IPS-15b (cell line): Measurements from ENCODE around the gene ESF1.
A peak's percentile ranks its signal among the peaks of the same experiment; 100 is the strongest.

Experiments used
- H3K27me3 ChIP-seq: one replicate; pipeline ENCODE4 v1.6.1; 2013; ENCODE audit warnings: low read length; ENCODE audit not compliant: control insufficient read depth, insufficient read depth
- H3K36me3 ChIP-seq: one replicate; pipeline ENCODE4 v1.6.1; 2013; ENCODE audit warnings: low read length; ENCODE audit not compliant: control insufficient read depth, insufficient read depth
- H3K4me1 ChIP-seq: one replicate; pipeline ENCODE4 v1.6.1; 2013; ENCODE audit warnings: mild to moderate bottlenecking, low read length; ENCODE audit not compliant: control insufficient read depth, insufficient read depth
- H3K4me3 ChIP-seq: one replicate; pipeline ENCODE4 v1.5.1; 2013; ENCODE audit warnings: low read depth, low read length
- H3K9ac ChIP-seq: one replicate; pipeline ENCODE4 v1.6.1; 2013; ENCODE audit warnings: low read depth, mild to moderate bottlenecking, low read length
- H3K9me3 ChIP-seq: one replicate; pipeline ENCODE4 v1.6.1; 2013; ENCODE audit warnings: mild to moderate bottlenecking, low read length; ENCODE audit not compliant: control insufficient read depth, insufficient read depth

Gene ESF1

DNA sequence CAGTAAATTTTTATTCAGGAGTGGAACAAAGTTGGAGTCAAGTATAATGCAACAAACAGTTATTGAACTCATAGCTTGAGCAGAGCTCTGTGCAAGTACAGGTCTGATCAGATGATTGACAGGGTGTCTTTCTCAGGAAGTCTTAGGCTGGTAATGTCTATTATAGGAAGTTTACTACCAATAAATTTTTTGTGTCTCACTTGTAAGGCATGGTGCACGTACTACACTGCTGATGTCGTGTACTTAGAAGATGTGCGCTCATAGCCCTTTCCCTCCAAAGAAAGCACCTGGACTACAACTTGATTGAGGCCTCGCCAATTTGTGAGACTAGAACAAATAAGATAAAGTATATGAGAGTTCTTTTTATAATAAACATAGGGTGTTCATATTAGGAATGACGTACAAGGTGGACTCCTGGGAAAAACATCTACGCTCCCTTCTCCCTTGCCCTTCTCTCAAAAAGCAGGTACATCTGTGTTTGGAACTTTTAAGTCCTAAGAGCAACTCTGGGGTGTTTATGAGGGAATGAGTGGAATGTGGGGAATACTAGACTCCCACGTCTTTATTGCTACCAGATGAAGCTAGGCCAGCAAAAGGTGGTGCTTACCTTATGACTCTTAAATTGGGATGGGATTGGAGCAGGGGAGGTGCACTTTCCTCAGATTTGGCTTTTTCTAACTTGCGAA is 1.6 kb upstream of the ESF1 start:
- peaks cover under 1% of the 10 kb centered on the region for H3K36me3 ChIP-seq
- peaks cover 6% of the 10 kb centered on the region for H3K4me1 ChIP-seq
- no peaks in the 10 kb centered on the region for H3K9me3 ChIP-seq
- no peaks in the 10 kb centered on the region for H3K27me3 ChIP-seq
- peak overlapping the region; percentile 96 for H3K9ac ChIP-seq
- H3K4me3 ChIP-seq, result peak overlapping the region; percentile 98

DNA sequence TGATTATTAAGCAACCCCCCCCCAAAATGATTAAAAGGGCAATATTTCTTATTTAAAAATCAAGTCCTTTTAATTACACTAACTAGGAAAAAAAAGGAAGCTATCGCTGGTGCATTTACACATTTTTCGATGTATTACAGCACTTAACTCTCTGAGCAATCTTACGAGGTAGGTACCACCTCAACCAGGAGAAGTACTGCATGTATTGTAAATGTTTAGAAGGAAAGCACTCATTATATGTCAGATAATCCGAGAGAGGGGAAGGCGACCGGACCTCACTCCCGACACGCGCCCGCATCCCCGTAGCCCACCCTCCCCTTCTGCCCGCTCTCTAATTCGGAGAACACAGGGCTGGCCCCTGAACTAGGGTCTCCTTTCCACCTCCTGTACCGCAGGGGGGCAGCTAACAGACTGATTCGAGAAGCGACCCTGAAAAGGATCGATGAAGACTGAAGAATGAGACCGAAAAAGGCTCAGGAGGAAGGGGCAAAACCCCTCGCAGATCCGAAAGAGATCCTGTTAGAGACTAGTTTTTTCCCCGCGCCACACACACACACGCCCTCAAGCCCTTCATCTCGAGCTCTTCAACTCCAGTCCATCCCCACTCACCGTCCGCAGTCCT is 337 bp downstream of the ESF1 start:
- Histone ChIP-seq H3K9me3 (no peaks in the 10 kb centered on the region), H3K36me3 (no peaks in the 10 kb centered on the region), H3K4me3 (peak overlapping the region; percentile 98), H3K4me1 (peaks cover 6% of the 10 kb centered on the region), H3K27me3 (no peaks in the 10 kb centered on the region), H3K9ac (peak overlapping the region; percentile 96)

DNA sequence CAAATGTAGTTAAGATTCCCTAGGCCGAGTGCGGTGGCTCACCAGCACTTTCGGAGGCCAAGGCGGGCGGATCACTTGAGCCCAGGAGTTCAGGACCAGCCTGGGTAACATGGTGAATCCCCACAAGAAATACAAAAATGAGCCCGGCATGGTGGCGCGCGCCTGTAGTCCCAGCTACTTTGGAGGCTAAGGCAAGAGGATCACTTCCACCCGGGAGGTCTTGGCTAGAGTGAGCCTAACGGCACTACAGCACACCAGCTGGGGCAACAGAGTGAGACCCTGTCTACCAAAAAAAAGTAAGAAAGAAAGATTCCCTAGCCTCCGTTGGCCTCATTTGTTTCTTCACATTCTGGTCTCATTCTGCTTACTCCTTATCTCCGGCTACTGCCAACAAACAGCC is 1.2 kb downstream of the ESF1 start:
- Histone ChIP-seq H3K4me1 (peaks cover 6% of the 10 kb centered on the region), H3K4me3 (peak overlapping the region; percentile 98), H3K9ac (no peak overlapping the region), H3K36me3 (no peaks in the 10 kb centered on the region), H3K27me3 (no peaks in the 10 kb centered on the region), H3K9me3 (no peaks in the 10 kb centered on the region)

DNA sequence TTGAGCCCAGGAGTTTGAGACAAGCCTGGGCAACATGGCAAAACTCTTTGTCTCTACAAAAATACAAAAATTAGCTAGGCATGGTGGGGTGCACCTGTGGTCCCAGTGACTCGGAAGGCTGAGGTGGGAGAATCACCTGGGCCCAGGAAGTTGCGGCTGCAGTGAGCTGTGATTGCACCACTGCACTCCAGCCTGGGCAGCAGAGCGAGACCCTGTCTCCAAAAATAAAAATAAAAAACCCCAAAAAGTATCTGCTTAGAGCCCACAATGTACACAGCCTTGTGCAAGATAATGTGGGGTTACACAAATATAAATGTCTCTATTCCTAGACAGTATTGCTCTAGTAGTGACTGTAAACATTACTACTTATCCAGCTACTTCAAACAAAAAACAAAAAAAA is 5.9 kb downstream of the ESF1 start:
- Histone ChIP-seq H3K9me3 (no peaks in the 10 kb centered on the region), H3K4me3 (no peak overlapping the region), H3K27me3 (no peaks in the 10 kb centered on the region), H3K9ac (no peak overlapping the region), H3K36me3 (peaks cover 13% of the 10 kb centered on the region), H3K4me1 (no peaks in the 10 kb centered on the region)

DNA sequence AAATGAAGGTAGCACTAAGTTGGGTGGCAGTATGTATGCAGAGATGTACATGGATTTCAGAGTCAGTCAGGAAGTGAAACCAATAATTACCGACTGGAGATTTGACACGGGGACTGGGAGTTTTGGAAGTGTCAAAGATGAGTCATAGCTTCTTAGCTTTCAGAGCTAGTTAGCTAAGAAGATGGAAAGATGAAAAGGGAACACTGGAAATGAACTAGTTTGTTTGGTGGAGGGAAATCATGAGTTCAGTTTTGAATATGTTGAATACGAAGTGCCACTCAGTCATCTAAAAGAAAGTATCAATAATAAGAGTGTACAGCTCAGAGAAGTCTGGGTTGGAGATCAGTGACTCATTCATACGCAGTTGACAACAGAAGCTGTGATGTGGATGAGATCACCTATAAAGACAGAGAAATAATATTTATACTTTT is 7.5 kb downstream of the ESF1 start:
- H3K9me3 ChIP-seq, result no peaks in the 10 kb centered on the region

DNA sequence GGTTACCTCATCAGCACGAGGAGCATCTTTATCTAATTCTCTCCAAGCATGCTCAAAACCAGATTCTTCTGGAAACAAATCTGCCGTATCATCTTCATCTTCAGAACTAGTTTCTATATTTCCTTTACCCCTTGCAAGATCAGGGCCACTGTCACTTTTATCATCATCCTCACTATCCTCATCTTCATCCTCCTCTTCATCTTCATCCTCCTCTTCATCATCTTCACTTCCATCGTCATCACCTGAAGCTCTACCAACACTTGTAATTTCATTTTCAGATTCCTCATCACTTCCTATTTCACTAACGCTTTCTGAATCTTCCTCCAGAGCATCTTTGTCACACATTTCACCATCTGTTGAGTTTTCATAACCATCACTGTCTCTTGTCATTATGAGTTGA is 8.9 kb downstream of the ESF1 start:
- Histone ChIP-seq H3K9ac (no peak overlapping the region), H3K4me1 (no peaks in the 10 kb centered on the region), H3K36me3 (peaks cover 13% of the 10 kb centered on the region), H3K4me3 (no peak overlapping the region), H3K9me3 (no peaks in the 10 kb centered on the region), H3K27me3 (no peaks in the 10 kb centered on the region)

More for the DNA sequence above, 7.5 kb downstream of the ESF1 start:
- Histone ChIP-seq H3K4me1 (no peaks in the 10 kb centered on the region), H3K27me3 (no peaks in the 10 kb centered on the region), H3K9ac (no peak overlapping the region), H3K36me3 (peaks cover 13% of the 10 kb centered on the region), H3K4me3 (no peak overlapping the region)

DNA sequence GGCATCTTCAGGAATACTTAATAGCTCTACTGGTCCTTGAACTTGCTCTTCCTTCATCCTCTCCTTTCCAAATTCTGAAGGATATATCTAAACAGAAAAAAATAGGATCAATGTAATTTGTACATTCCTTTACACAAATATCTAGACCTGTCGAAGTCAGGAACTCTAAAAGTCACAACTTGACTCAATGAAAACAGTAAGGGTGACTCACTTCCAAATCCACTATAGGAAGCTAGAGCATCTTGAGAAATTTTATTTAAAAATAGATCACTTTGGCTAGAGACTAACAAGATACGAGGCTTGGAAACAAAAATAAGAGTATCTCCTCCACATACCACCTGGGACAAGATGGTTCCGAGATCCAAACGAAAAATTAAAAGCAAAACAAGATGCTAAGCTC is 12.2 kb downstream of the ESF1 start:
- Histone ChIP-seq H3K9ac (no peak overlapping the region), H3K4me1 (no peaks in the 10 kb centered on the region), H3K27me3 (no peaks in the 10 kb centered on the region)

DNA sequence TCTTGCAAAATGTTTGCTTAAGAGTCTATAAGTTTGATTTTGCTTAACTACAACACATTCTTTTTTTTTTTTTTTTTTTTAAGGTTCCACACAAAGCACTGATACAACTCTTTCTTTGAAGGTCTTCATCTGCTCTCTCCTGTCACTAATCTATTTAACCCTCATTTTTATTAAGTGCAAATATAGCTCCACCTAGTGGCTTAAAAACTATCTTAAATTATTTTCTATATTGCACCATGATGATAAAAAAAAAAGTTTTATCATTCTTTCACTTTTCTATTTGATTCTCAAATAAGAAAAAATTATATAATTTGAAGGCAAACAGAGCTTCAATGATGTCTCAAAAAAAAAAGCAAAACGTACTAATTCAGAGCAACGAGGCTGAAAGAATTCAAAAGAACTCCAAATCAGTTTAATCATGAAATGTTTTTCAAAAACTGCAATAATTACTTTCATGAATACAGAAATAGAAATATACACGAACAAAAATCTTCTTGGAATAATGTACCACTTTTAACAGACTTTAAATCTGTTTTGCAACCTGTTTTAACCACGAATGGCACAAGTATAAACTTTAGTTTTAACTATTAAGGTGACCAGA is 12.8 kb downstream of the ESF1 start:
- H3K36me3 ChIP-seq, result peaks cover 17% of the 10 kb centered on the region

More for the DNA sequence above, 12.2 kb downstream of the ESF1 start:
- Histone ChIP-seq H3K36me3 (peaks cover 21% of the 10 kb centered on the region), H3K4me3 (no peak overlapping the region), H3K9me3 (no peaks in the 10 kb centered on the region)

DNA sequence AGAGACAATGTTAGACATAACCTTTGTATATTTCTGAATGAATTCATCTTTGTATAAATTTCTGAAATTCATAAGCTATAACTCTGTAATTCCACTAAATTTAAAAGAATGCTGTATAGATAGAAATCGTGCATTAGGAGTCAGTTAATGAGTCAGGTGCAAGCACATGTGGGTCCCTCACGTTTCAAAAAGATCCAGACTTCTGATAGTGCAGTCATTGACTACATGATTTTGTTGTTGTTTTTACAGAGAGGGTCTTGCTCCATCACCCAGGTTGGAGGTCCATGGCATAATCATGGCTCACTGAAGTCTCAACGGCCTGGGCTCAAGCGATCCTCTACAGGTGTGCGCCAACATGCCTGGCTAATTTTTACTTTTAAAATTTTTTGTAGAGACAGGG is 14.6 kb downstream of the ESF1 start:
- H3K4me1 ChIP-seq, result no peaks in the 10 kb centered on the region
- H3K27me3 ChIP-seq, result no peaks in the 10 kb centered on the region
- H3K4me3 ChIP-seq, result no peak overlapping the region
- H3K9me3 ChIP-seq, result no peaks in the 10 kb centered on the region
- H3K9ac ChIP-seq, result no peak overlapping the region
- H3K36me3 ChIP-seq, result peaks cover 16% of the 10 kb centered on the region

More for the DNA sequence above, 12.8 kb downstream of the ESF1 start:
- H3K4me3 ChIP-seq, result no peak overlapping the region
- no peaks in the 10 kb centered on the region for H3K9me3 ChIP-seq
- no peak overlapping the region for H3K9ac ChIP-seq
- H3K4me1 ChIP-seq, result no peaks in the 10 kb centered on the region
- H3K27me3 ChIP-seq, result no peaks in the 10 kb centered on the region

DNA sequence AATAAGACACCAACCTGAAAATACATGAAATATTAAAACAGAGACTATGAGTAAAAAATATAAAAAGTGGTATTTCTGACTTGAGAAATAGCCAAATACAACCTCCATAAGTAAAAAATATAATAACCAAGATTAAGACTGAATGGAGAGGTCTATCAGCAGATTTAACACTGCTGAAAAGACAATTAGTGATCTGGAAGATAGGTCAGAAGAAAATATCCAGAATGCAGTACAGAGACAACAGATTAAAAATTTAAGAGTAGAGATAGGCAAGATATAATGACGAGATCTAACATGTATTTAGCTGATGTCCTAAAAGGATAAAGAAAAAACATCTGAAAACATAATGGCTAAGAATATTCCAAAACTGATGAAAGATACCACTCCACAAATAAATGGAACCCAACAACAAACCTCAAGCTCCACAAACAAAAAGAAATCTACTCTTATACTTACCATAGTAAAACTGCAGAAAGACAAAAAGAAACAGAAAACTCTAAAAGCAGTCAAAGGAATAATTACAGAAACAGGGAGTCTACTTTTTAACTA is 18.8 kb downstream of the ESF1 start:
- Histone ChIP-seq H3K36me3 (peaks cover 24% of the 10 kb centered on the region), H3K4me3 (no peak overlapping the region), H3K27me3 (no peaks in the 10 kb centered on the region), H3K4me1 (no peaks in the 10 kb centered on the region), H3K9ac (no peak overlapping the region), H3K9me3 (no peaks in the 10 kb centered on the region)

DNA sequence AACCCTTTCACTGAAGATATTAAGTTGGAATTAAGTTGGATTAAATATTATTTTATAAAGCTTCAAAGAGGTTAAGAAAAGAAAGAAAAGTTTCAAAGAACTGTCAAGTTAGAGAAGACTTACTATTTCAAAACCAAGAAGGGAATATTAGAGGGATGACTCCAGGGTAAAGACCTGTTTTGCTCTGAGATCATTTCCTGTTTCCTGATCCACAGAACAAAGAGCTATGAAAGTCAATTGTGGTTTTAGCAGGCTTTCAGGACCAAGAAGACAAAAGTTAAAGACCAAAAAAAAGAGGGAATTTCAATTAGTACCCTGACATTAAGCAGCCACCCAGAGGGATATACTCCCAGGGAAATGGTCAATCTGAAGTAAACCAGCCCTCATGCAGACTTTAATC is 19.4 kb downstream of the ESF1 start:
- H3K4me1 ChIP-seq, result no peaks in the 10 kb centered on the region
- peaks cover 24% of the 10 kb centered on the region for H3K36me3 ChIP-seq
- no peak overlapping the region for H3K9ac ChIP-seq
- H3K9me3 ChIP-seq, result no peaks in the 10 kb centered on the region
- H3K27me3 ChIP-seq, result no peaks in the 10 kb centered on the region
- no peak overlapping the region for H3K4me3 ChIP-seq
